CD4-positive, CD25-positive, alpha-beta regulatory T cell (primary cell): ENCODE data around the gene GBF1. TPM values are rescaled to one million over a fixed set of nuclear protein-coding genes. Genes with fewer than 3 reads are reported as not detected.
"Not testable (repeated sequence)": the region's sequence is repeated elsewhere in the genome, so short reads cannot be mapped to it uniquely, and the experiment has no call there.

Source experiments
- ATAC-seq, 2 donors: fragments of 150-1000 bp; cut with Tn5 transposase; one replicate each; pipeline ENCODE4 v1.10.0; 2021; ENCODE audit warnings: low read depth in 2 of 2, moderate number of reproducible peaks in 2 of 2, moderate library complexity in 1 of 2
- DNase-seq, 3 donors: peaks; one replicate each; pipeline versions ENCODE4 v3.0.0 to v3.0.0-alpha.2; 2012 to 2022; ENCODE audit warnings: mixed read lengths in 1 of 3
- H3K27ac ChIP-seq: one replicate; pipeline ENCODE4 v1.7.0; 2013; ENCODE audit warnings: mild to moderate bottlenecking, low read length; ENCODE audit not compliant: insufficient read depth, poor library complexity, severe bottlenecking
- H3K27me3 ChIP-seq: one replicate; pipeline ENCODE4 v1.7.0; 2013; ENCODE audit warnings: low read length; ENCODE audit not compliant: control insufficient read depth, insufficient read depth
- H3K36me3 ChIP-seq: one replicate; pipeline ENCODE4 v1.7.0; 2013; ENCODE audit warnings: mild to moderate bottlenecking, low read length, moderate library complexity; ENCODE audit not compliant: control insufficient read depth, insufficient read depth
- H3K4me1 ChIP-seq: 2 replicates; pipeline ENCODE4 v1.7.0; 2013; ENCODE audit warnings: mild to moderate bottlenecking, low read length; ENCODE audit not compliant: insufficient read depth, control insufficient read depth, poor library complexity, severe bottlenecking
- H3K4me3 ChIP-seq: one replicate; pipeline ENCODE4 v1.7.0; 2013; ENCODE audit warnings: low read depth, mild to moderate bottlenecking, low read length, moderate library complexity
- H3K9me3 ChIP-seq, 2 experiments: 1 replicate in 1 of 2; 2 replicates in 1 of 2; pipeline ENCODE4 v1.7.0; 2013; ENCODE audit warnings: low read length in 2 of 2, mild to moderate bottlenecking in 1 of 2, moderate library complexity in 1 of 2; ENCODE audit not compliant: control insufficient read depth in 2 of 2
- H3K27ac Mint-ChIP-seq, 3 donors: one replicate each; pipeline ENCODE4 v1.8.0; 2020 to 2022; ENCODE audit warnings: mild to moderate bottlenecking in 3 of 3, mixed read lengths in 3 of 3, moderate library complexity in 2 of 3
- H3K27me3 Mint-ChIP-seq: one replicate; pipeline ENCODE4 v1.8.0; 2022; ENCODE audit warnings: mild to moderate bottlenecking, mixed read lengths
- H3K36me3 Mint-ChIP-seq: one replicate; pipeline ENCODE4 v1.8.0; 2020; ENCODE audit warnings: mixed read lengths
- H3K4me1 Mint-ChIP-seq, 4 donors: one replicate each; pipeline ENCODE4 v1.8.0; 2020 to 2022; ENCODE audit warnings: mixed read lengths in 4 of 4, mild to moderate bottlenecking in 1 of 4
- H3K4me3 Mint-ChIP-seq, 4 donors: one replicate each; pipeline ENCODE4 v1.8.0; 2020 to 2022; ENCODE audit warnings: mild to moderate bottlenecking in 4 of 4, mixed read lengths in 4 of 4, moderate library complexity in 3 of 4
- H3K9me3 Mint-ChIP-seq, 7 donors: one replicate each; pipeline ENCODE4 v1.8.0; 2020 to 2022; ENCODE audit warnings: mixed read lengths in 7 of 7, mild to moderate bottlenecking in 3 of 7, moderate library complexity in 2 of 7
- polyA plus RNA-seq, 4 donors: library from polyadenylated mRNA; unstranded; fragments of 300-500 nt; fragmentation: Illumina TruSeq; gene quantifications; one replicate each; pipeline ENCODE4 v1.2.3, GENCODE V29; 2021
- total RNA-seq: library from RNA; stranded (reverse); gene quantifications from one replicate; pipeline ENCODE4 v1.2.3, GENCODE V29; 2022

GBF1 gene
- total and polyA plus RNA-seq, 5 donors from 2014 or later, result 8.8 to 45.6 (median 10.0) TPM

- Mint-ChIP-seq H3K27ac (peak overlapping the region in 2 of 3 donors; percentile 33 to 87), H3K4me3 (peak overlapping the region in 1 of 4 donors; percentile 44)
- no peak for ATAC-seq
Measured at GRCh38 chr10:102299873-102300272, 54.5 kb downstream of the GBF1 start.

GRCh38 chr10:102300278-102300843 is 55.0 kb downstream of the GBF1 start:
- Histone ChIP-seq H3K9me3 (no peaks in the 10 kb centered on the region), H3K4me3 (peak overlapping the region; percentile 29), H3K4me1 (peaks cover 3% of the 10 kb centered on the region), H3K27me3 (no peaks in the 10 kb centered on the region), H3K36me3 (no peaks in the 10 kb centered on the region), H3K27ac (no peak overlapping the region)
- H3K36me3 Mint-ChIP-seq, result peaks cover 8% of the 10 kb centered on the region
- H3K4me1 Mint-ChIP-seq, result peaks cover 15 to 26% (median 21%) of the 10 kb centered on the region in 4 donors
- H3K27ac Mint-ChIP-seq, result peak overlapping the region in 2 of 3 donors; percentile 33 to 87
- no peaks in the 10 kb centered on the region for H3K27me3 Mint-ChIP-seq
- no peak for ATAC-seq
- peaks cover 0 to under 1% (median 0%) of the 10 kb centered on the region in 7 donors for H3K9me3 Mint-ChIP-seq
- DNase-seq, result peak in 1 of 3 donors; percentile 63
- peak overlapping the region in 1 of 4 donors; percentile 44 for H3K4me3 Mint-ChIP-seq

More at GRCh38 chr10:102299873-102300272, 54.5 kb downstream of the GBF1 start:
- no peaks in the 10 kb centered on the region for H3K27me3 ChIP-seq
- H3K9me3 ChIP-seq, result no peaks in the 10 kb centered on the region
- H3K4me3 ChIP-seq, result peak overlapping the region; percentile 29
- H3K9me3 Mint-ChIP-seq, result peaks cover 0 to 1% (median 0%) of the 10 kb centered on the region in 7 donors
- DNase-seq, result no peak
- no peak overlapping the region for H3K27ac ChIP-seq
- H3K36me3 Mint-ChIP-seq, result peaks cover 8% of the 10 kb centered on the region
- H3K4me1 ChIP-seq, result peaks cover 3% of the 10 kb centered on the region
- H3K4me1 Mint-ChIP-seq, result peaks cover 15 to 27% (median 26%) of the 10 kb centered on the region in 4 donors
- no peaks in the 10 kb centered on the region for H3K36me3 ChIP-seq
- H3K27me3 Mint-ChIP-seq, result no peaks in the 10 kb centered on the region

- not testable (repeated sequence) for H3K4me1 ChIP-seq, H3K4me3 Mint-ChIP-seq, H3K36me3 ChIP-seq, H3K27me3 Mint-ChIP-seq, H3K9me3 ChIP-seq, H3K27me3 ChIP-seq, H3K27ac ChIP-seq, H3K4me3 ChIP-seq, H3K9me3 Mint-ChIP-seq, H3K27ac Mint-ChIP-seq, DNase-seq, ATAC-seq
- H3K36me3 Mint-ChIP-seq, result peaks cover 12% of the 10 kb centered on the region
- peaks cover 15 to 25% (median 22%) of the 10 kb centered on the region in 4 donors for H3K4me1 Mint-ChIP-seq
Measured at GRCh38 chr10:102300912-102301311, 55.6 kb downstream of the GBF1 start.

GRCh38 chr10:102301332-102301731 is 56.0 kb downstream of the GBF1 start:
- not testable (repeated sequence) for H3K9me3 ChIP-seq, H3K27ac Mint-ChIP-seq, H3K36me3 ChIP-seq, H3K27me3 Mint-ChIP-seq, H3K27me3 ChIP-seq, ATAC-seq, H3K4me1 ChIP-seq, H3K4me3 Mint-ChIP-seq, H3K9me3 Mint-ChIP-seq, H3K4me3 ChIP-seq, H3K27ac ChIP-seq, DNase-seq
- Mint-ChIP-seq H3K36me3 (peaks cover 16% of the 10 kb centered on the region), H3K4me1 (peaks cover 15 to 25% (median 21%) of the 10 kb centered on the region in 4 donors)

GRCh38 chr10:102302611-102303010 is 57.3 kb downstream of the GBF1 start:
- H3K36me3 ChIP-seq, result peaks cover 7% of the 10 kb centered on the region
- H3K27ac ChIP-seq, result no peak overlapping the region
- no peak overlapping the region for H3K4me3 ChIP-seq
- H3K27ac Mint-ChIP-seq, result no peak overlapping the region
- peaks cover 20% of the 10 kb centered on the region for H3K36me3 Mint-ChIP-seq
- DNase-seq (no peak), ATAC-seq (no peak)
- no peaks in the 10 kb centered on the region for H3K27me3 Mint-ChIP-seq
- peaks cover 3% of the 10 kb centered on the region for H3K4me1 ChIP-seq
- no peaks in the 10 kb centered on the region for H3K9me3 Mint-ChIP-seq
- peaks cover 10 to 25% (median 18%) of the 10 kb centered on the region in 4 donors for H3K4me1 Mint-ChIP-seq
- H3K9me3 ChIP-seq, result no peaks in the 10 kb centered on the region
- no peaks in the 10 kb centered on the region for H3K27me3 ChIP-seq
- H3K4me3 Mint-ChIP-seq, result no peak overlapping the region

GRCh38 chr10:102306006-102306405 is 60.7 kb downstream of the GBF1 start:
- ATAC-seq (no peak), DNase-seq (no peak)
- Mint-ChIP-seq H3K4me1 (peaks cover 18 to 29% (median 20%) of the 10 kb centered on the region in 4 donors), H3K27ac (no peak overlapping the region), H3K36me3 (peaks cover 18% of the 10 kb centered on the region), H3K27me3 (no peaks in the 10 kb centered on the region), H3K4me3 (no peak overlapping the region), H3K9me3 (peaks cover 0 to 1% (median 0%) of the 10 kb centered on the region in 7 donors)
- Histone ChIP-seq H3K4me1 (no peaks in the 10 kb centered on the region), H3K9me3 (no peaks in the 10 kb centered on the region), H3K27ac (no peak overlapping the region), H3K4me3 (no peak overlapping the region), H3K27me3 (no peaks in the 10 kb centered on the region), H3K36me3 (peaks cover 7% of the 10 kb centered on the region)

- Histone ChIP-seq H3K9me3 (no peaks in the 10 kb centered on the region), H3K4me3 (no peak overlapping the region), H3K36me3 (peaks cover 7% of the 10 kb centered on the region), H3K27ac (no peak overlapping the region), H3K27me3 (no peaks in the 10 kb centered on the region), H3K4me1 (no peaks in the 10 kb centered on the region)
- no peak overlapping the region for H3K4me3 Mint-ChIP-seq
- peaks cover 20 to 33% (median 22%) of the 10 kb centered on the region in 4 donors for H3K4me1 Mint-ChIP-seq
- no peaks in the 10 kb centered on the region for H3K27me3 Mint-ChIP-seq
- H3K27ac Mint-ChIP-seq, result no peak overlapping the region
- ATAC-seq (no peak), DNase-seq (no peak)
- H3K36me3 Mint-ChIP-seq, result peaks cover 18% of the 10 kb centered on the region
- H3K9me3 Mint-ChIP-seq, result peaks cover 0 to 1% (median 0%) of the 10 kb centered on the region in 7 donors
Measured at GRCh38 chr10:102306710-102307109, 61.4 kb downstream of the GBF1 start.

- H3K4me3 Mint-ChIP-seq, H3K4me3 ChIP-seq, H3K27me3 Mint-ChIP-seq, H3K27ac Mint-ChIP-seq, H3K9me3 Mint-ChIP-seq, H3K9me3 ChIP-seq, H3K4me1 ChIP-seq, H3K27ac ChIP-seq, DNase-seq, H3K27me3 ChIP-seq, ATAC-seq, H3K36me3 ChIP-seq: not testable (repeated sequence)
- H3K36me3 Mint-ChIP-seq, result peaks cover 18% of the 10 kb centered on the region
- peaks cover 22 to 38% (median 30%) of the 10 kb centered on the region in 4 donors for H3K4me1 Mint-ChIP-seq
Measured at GRCh38 chr10:102308318-102308717, 63.0 kb downstream of the GBF1 start.
